GM18519 (cell line): Measurements from ENCODE around the gene LPCAT1.
"Not testable (repeated sequence)": the region's sequence is repeated elsewhere in the genome, so short reads cannot be mapped to it uniquely, and the experiment has no call there.

ENCODE experiments used
- ATAC-seq: cut with Tn5 transposase; IDR thresholded peaks from one replicate; pipeline ENCODE4 v1.9.1; 2021; ENCODE audit warnings: mild to moderate bottlenecking, moderate library complexity; ENCODE audit not compliant: unreplicated experiment, low FRiP score

LPCAT1 gene

DNA sequence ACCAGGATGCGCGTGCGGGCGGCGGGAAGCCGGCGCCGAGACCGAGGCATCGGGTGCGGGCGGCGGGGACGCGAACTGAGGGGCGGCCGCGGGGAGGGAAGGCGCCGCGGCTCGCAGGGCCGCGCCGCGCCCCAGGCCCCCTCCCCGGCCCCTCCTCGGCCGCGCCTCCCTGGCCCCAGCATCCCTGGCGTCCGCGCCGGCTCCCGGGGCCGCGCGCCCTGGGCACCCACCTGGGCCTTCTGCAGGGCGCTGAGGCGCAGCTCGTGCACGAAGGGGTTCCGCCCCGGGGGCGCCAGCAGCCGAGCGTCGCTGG, 324 bp downstream of the LPCAT1 start:
- peak; percentile 31 for ATAC-seq

DNA sequence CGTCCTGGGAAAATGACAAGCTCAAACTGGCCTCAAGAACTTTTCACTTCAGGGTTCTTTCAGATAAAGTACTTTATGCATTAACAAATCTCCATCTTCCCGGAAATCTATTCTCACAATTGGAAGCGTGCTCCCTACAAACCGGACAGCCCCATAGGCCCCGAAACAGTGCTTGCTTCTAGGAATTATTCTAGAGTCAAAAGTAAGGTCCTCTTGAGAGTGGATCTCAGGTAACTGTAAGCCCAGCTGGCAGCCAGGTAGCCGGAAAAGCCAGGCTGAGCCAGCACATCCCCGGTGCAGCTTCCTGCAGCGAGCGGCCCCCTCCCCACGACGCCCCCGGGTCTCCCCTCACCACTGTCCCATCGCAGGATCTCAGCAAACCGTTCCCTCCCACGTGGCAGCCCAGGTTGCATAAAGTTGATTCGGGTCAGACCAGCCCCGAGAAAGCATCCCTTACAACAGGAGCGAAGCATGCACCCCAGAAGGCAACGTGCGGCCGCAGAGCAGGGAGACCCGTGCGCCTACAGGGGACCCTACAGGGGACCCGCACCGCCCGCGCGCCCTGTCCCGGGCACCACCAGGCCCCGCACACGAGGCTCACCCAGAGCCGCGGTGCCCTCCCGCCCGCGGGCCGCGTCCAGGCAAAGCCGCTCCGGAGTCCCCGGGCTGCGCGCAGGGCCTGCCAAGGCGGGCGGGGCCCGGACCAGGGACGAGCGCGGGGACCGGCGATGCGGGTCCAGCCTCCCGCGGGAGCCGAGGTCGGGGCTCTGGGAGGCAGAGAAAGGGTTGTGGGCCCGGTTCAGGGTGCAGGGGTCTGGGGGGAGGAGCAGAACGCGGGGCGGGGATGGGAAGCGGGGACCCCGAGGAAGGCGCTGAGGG, 920 bp downstream of the LPCAT1 start:
- ATAC-seq, result no peak

DNA sequence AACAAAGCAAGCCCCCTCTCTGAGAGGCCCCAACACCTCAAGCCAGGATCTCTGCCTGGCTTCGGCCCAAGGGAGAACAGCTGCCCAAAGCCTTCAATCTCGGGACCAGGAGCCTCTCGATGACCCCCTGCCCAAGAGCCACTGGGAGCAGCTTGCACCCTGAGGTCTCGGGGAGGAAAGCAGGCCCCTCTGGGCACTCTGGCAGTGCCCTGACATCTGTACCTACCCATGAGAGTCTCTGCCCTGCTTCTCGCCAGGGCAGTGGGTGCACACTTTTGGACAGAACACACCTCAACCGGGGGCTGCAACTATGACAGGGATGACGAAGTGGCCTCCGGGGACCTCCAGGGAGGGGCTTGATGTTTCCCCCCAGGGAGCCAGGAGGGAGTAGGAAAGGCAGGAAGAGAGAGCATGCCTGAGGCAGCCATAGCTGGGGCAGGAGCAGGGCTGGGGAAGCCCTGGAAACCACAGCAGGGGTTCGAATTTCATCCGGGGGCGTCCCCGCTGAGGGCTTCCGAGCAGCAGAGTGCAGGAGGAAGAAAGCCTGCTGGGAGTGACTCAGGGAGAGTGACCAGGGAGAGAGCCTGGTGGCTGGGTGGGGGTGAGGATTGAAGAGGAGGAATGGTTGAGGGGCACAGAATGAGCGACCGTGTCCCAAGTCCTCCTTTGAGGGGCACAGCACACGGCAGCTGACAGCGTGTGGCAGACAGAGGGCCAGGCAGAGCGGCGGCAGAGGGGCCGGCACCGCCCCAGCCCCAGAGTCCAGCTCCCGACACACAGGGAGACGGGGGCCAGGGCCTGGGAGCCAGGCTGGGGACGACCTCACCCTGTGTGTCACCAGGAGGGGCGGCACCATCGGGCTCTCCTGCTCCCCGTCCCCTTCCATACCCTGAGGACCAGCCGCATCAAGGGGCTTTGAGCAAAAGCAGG, 1.8 kb downstream of the LPCAT1 start:
- ATAC-seq, result no peak

DNA sequence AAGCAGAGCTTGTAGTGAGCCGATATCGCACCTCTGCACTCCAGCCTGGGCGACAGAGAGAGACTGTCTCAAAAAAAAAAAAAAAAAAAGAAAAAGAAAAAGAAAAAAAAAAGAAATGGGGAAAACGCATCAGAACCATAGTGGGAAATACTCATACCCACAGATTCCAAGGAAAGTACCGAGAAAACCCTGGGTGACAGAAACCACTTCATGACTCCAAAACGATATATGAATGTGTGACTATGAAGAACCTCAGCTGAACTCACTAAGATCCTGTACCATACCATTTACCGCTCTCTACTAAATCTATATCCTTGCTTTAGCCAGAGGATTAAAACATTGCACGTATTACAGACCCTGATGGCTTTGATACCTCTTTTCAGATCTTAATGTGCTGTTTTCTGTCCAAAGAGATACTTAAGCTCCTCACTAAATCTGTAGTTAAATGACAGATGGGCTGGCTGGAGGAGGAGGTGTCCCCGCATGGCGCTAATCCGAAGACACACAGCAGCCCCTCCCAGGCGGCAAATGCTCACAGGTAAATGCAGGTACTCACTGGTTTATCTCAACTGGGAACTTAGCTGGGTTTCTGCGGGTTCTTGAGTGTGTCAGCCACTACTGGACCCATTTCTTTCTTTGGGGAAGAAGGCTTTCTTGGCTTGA, 2.8 kb downstream of the LPCAT1 start:
- no peak for ATAC-seq

DNA sequence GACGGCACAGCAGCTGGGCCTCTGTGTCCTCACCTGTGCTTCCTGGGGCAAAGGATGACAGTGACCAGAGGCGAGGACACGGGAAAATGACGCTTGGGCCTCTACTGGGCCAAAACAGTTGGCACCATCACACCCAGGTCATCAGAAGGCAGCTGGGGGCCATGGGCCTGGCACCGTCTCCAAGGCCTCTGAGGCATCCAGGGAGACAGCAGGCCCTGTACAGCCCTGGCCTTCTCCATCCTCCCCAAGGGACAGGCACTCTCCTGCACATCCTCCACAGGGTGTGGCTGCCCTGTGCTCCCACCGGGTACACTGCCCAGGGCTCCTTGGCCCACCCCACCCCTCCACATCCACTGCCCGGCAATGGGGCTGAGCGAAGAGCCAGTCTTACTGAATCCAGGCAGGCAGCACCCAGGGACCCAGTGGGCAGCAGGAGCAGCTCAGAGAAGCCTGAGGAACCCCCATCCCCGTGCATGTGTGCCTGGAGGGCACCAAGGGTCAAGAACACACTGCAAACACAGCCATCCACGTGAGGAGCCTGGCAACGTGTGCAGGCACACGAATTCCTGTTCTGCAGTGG, 4.0 kb downstream of the LPCAT1 start:
- no peak for ATAC-seq

DNA sequence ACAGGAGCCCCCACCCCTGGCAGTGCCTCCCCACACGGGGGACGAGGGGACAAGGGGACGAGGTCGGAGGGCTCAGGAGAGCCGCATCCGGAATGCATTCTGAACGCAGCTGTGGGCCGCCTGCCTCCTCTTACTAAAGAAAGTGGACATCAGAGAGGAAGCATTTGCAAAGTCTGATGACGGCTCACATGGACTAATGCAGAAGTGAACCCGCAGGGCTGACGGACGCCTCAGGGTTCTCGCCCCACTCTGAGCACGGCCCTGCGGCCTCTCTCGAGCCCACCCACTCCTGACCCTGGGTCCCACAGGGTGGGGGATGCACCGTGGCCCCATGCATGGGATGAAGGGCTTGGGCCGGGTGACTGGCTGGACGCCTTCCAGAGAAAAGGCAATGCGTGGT, 5.9 kb downstream of the LPCAT1 start:
- ATAC-seq, result no peak

DNA sequence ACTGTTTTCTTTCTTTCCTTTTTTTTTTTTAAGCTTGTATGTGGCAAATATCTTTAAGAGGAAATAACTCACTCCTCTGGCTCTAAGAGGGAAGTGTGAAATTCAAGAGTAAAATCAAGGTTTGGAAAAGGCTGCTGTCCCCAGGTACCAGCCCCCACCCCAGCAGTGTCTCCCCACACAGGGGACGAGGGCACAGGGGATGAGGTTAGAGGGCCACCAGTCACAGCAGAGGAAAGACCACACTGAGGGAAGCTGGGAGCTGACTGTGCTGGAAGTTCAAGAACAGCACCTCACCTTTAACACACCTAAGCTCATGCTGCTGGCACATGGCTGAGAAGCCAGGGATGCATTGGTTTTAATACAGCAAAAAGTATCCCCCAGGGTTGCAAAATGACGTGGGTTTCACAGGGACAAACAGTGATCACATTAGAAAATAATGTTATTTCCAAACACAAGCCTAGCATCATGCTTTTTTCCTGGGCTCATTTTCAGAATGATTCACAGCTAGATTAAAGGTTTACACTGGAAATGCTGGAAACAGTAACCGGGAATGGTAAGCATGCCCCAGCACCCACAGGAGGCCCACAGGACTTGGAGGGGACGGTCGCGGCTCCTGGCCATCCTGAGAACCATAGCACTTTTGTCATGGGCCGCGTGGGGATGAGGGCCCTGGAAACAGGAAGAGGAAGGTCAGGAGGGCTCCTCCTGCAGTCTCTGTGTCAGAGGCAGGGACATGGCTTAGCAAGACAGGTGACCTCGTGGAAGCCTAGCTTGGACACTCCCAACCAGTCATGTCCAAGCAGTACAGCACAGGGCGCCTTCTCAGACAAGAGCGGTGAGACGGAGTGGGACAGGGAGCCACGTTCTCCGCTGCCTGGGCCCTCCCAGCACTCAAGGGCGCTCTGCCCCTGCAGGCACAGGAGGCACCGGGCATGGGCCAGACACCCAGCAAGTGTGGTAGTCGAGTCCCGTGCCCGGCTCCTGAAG, 6.9 kb downstream of the LPCAT1 start:
- no peak for ATAC-seq

DNA sequence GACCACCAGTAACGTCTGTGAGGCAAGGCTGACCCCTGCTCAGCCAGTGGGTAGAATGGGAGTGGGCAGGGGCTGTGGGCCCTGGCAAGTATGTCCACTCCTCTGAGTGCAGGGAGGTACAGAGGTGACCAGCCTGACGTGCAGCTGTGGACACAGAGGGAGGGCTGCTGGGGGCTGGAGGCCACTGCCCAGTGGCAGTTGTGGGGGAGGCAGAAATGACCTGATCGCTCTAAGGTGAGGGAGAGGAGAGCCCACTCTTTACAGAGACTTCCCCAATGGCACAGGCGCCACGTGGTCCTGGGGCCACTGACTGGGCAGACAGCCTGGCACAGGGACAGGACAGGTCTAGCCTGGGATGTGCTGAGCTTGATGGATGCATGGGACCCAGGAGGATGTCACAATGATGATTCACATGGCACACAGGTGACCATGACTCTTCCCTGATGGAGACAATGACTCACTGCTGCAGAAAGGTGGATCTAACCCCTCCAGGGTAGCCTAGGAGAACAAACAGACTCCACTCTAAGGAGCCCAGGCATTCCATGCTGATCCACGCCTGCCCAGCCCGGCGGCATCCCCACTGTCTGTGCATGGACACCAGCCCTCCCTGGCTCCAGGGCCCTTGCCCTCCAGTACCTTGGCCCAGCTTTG, 7.7 kb downstream of the LPCAT1 start:
- ATAC-seq, result no peak

DNA sequence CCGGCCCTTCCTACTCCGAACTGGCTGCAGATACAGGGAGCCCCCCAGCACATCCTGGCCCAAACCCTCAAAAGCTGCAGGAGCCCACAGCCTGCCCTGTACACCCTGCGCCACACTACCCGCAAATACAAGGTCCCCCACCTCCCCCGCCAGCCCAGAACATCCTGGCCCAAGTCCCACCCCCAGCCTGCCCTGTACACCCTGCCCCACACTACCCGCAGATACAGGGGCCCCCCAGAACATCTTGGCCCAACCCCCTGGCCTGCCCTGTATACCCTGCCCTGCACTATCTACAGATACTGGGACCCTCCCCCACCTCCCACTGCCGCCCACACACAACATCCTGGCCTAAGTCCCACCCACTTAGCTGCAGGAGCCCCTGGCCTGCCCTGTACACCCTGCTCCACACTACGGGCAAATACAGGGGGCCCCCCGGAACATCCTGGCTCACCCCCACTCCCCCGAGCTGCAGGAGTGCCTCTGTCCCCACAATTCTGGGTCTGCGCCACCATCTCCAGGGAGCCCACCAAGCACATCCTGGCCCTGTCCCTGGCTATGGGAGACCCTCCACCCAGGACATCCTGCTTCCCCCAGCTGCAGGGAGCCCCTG, 8.3 kb downstream of the LPCAT1 start:
- ATAC-seq, result no peak

DNA sequence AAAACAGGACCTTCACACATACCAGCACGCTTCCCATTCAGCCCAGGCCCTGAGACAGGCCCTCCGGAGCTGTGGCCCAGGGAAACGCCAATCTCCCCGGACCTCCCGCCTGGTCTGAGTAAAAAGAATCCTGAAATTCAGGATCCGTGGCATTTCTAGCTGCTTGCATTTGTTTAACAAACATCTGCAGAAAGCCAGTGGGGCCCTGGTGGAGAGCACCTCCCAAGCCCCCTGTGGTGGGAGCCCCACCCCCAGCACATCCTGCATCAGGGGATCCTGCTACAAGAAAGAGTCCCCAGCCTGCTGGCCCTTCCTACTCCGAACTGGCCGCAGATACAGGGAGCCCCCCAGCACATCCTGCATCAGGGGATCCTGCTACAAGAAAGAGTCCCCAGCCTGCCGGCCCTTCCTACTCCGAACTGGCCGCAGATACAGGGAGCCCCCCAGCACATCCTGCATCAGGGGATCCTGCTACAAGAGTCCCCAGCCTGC, 8.9 kb downstream of the LPCAT1 start:
- ATAC-seq, result not testable (repeated sequence)

DNA sequence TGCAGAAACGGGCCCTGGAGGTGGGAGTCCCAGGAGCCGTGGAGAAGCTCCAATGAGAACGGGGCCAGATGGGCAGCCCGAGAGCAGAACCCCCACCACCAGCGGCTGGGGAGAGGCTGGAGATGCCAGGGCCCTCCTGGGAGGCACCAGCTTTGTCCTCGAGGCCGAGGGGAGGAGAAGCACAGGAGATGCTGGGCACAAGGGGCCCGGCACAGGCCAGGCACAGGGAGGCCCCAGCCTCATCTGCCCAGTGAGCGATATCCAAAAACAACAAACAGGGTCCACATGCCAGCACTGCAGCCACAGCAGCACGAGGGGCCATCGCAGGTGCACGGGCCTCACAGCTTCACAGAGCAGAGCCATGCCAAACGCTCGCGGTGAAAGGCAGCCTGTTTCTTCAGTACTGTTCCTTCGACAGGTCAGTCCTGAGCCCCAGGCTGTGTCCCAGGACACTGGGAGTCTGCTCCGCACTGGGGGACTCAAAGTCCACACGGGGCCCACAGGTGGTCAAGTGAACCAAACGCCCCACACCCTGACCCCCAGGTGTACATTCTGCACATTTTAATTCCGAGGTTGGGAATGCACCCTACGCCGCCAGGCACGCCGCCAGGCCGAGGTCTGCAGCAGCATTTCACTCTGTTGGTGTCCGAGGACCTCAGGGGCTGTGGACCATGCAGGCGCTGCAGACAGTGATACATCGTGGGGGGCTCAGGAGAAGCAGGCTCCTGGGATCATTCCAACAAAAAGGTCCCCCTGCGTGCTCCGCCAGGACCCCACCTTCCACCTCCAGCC, 9.5 kb downstream of the LPCAT1 start:
- ATAC-seq, result no peak

DNA sequence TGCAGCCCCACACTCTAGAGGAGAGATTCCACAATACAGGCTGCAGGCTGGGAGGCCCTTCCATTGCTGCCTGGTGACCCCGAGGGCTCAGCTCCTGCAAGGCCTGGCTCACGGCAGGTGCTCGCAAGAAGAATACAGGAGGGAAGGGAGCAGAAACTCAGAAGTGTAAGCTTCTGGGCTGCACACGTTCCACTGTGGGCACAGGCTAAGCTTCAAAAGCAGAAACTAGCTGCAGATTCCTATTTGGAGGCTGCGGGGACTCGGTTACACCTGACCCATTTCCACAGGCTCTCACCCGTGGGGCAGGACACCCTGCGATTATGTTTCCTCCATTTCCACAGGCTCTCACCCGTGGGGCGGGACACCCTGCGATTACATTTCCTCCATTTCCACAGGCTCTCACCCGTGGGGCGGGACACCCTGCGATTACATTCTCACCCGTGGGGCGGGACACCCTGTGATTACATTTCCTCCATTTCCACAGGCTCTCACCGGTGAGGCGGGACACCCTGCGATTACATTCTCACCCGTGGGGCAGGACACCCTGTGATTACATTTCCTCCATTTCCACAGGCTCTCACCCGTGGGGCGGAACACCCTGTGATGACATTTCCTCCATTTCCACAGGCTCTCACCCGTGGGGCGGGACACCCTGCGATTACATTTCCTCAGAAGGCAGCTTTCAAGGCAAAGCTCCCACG, 10.3 kb downstream of the LPCAT1 start:
- no peak for ATAC-seq

DNA sequence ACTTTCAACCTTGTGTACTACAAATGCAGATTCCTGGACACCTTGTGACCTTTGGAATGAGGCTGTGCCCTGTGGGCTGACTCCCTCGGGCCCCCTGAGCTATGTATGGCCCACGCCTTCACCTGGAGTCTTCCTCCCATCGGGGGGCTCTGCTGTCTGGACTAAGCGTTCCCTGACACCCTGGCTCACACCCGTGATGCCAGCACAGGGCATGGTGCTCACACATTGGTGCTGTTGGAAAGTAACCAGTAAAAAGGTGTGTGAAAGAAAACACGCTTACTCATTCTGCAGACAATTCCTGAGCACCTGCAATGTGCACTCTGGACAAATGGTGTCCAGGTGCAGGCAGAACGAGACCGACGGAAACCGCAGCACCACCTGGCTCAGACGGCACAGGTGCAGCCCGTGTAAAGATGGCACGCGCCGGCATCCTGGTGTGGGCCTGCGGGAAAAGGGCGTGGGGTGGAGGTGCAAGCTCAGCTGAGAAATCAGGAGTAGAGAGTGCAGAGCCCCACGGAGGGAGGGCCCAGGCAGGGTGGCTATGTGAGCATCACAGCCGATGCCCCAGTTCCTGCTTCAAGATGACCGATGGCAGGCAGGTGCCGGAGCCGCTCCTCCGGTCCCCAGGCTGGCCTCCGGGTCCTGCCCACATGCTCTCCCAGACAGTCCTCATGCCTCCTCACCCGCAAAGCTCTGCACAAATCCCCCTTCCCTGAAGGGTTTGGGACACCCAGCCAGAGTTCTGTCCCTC, 11.0 kb downstream of the LPCAT1 start:
- ATAC-seq, result no peak

DNA sequence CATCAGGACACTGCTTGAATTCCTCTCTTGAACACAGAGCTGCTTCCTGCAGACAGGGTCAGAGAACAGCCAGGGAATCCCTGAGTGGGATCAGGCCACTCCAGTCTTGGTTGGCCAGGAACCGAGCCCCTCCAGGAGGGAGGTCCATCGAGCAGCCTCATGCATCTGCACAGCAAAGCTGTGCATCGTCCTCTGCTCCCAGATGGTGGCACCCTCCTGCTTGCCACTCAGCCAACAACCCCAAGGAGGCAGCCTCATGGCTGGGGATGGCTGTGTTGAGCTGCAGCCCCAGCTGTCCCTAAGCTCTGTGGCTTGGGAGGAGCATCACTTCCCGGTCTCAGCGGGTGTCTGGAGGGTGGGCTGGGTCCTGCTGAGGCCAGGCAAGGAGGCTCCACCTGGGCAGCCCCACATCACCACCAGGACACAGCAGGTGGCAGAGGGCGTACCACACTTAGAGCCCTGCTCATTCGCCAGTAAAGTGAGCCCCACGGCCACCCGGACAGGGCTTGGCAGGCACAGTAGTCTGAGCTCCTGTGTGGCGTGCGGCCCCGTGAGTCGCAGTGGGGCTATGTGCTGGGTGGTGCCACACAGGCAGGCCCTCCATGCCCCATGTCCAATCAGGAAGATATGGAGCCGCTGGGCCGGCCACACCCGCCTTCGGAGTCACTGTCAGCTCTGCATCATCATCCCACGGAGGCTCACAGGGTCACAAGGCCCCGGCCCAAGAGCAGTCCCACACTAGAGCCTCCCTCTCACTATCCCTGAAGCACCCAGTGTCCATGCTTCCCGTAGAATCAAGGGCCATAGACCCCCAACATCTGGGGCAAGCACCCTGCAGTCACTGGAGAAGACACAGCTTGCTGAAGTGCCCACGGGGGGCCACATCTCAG, 11.9 kb downstream of the LPCAT1 start:
- ATAC-seq, result no peak

DNA sequence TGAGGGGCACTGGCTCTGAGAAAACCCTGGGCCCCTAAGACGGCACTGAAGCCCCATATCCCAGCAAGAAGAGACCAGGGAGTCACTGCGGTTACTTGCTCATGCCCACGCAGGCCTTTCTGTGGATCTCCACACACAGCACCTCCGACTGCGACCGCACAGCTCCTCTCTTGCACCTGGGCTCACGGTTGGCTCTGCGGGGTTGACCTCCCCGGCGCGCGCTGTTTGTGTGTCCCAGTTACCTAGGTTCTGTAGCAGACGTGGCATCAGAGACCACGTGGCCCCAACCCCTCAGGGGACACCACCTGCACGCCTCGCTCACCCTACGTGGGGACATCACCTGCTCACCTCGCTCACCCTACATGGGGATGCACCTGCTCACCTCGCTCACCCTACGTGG, 12.7 kb downstream of the LPCAT1 start:
- ATAC-seq, result no peak
